ENCODE measurements around the gene KANK2.

The KANK2 gene

DNA sequence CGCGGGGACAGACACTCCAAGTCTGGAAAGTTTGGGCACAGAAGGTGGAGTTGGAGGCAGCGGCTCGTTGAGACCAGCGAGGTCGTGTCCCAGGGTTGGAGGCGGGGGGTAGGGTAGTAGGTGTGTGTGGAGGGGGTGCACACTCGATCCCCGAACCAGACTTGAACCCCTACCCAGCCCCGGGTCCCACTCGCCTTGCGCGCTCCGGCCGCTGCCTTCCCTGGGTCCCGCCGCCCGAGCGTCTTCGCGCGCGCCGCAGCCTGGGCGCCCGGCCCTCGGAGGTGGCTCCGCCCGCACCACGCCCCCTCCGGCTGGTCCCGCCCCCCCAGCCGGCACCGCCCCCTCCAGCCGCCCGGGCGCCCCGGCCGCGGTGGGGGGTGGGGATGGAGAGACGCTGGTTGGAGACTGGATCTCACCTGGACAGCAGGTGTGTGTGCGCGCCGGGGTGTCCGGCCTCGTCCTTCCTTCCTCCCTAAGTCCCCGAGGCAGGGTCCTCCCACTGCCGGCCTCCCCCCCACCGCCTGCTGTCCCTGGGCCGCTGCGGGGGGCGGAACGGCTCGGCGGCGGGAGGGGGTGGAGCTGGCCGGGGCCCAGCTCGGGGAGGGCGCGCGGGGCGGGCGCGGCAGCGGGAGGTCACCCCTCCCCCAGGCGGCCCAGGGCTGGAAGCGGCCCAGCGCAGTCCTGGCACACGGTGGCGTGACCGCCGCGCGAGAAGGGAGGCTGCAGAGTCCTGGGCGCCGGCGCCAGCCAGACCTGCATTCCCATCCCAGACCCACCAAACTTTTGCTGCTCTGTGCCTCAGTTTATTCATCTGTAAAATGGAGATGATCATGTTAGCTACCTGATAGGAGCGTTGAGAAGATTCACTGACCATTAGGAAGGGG lies at the start of gene KANK2:
Gene KANK2 (minus strand): TSS at position 255 of the 884 bp plus-strand sequence. CDS start 3,034 bp downstream, outside the sequence.
- in situ Hi-C loops (cut with HindIII; ENCODE audit: low sequenced_read_pairs), result no loop called here

DNA sequence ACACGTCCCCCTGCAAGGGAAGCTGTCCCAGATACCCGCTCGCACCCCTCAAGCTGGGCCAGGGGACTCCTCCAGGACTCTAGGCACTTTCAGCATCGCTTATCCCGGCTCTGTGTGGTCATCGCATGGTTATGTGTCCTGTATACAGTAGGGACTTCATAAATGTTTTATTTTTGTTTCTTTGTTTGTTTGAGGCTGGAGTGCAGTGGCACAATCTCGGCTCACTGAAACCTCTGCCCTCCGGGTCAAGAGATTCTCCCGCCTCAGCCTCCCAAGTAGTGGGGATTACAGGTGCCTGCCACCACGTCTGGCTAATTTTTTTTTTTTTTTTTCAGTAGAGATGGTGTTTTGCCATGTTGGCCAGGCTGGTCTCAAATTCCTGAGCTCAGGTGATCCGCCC lies 49.6 kb upstream of the KANK2 start:
- in situ Hi-C loops (cut with HindIII; ENCODE audit: low sequenced_read_pairs), result no loop called here

DNA sequence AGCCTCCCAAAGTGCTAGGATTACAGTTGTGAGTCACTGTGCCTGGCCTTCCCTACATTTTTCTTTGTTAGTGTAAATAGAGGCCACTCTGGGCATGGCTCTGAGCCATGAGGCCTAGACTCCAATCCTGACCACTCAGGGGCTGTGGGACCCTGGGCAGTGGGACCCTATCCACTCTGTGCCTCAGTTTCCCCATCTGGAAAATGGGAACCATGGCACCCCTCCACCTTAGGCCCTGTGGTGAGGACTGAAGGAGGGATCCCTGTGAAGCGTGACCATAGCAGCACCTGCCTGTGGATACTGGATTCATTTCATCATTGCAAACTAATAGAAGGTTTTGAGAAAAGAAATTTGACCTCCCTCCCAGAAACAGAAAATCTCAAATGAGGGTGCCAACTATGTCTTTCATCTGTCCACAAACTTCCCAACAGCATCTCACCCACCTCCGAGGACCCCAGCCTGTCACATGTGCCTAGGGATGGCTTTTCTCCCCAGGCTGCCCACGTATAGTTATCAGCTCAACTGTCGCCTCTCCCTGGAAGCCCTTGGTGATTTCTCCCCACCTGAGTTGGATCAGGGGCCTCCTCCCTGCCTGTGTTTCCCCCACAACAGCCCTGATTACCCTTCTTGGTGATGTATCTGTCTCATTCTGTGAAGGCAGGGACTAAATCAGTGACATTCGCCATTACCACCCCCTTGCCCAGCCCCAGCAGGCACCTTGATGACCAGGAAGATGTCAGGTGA lies 47.7 kb upstream of the KANK2 start:
- in situ Hi-C loops (cut with HindIII; ENCODE audit: low sequenced_read_pairs), result no loop called here

DNA sequence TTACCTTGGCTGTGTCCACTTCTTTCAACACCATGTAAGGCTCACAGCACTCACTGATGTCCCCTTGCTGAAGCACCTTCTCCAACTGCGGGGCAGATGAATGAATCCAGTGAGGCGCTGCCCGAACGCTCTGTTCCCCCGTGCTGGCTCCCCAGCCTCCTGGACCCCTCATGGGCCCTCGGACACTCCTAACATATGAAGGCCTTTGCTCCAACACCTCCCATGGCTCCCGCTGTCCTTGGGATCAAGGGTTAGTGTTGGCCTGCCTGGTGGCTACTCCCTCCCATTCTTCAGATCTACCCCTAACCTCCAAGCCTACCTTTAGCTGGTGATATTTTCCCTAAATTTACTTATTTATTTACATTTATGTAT lies 46.4 kb upstream of the KANK2 start:
- in situ Hi-C loops (cut with HindIII; ENCODE audit: low sequenced_read_pairs), result no loop called here

DNA sequence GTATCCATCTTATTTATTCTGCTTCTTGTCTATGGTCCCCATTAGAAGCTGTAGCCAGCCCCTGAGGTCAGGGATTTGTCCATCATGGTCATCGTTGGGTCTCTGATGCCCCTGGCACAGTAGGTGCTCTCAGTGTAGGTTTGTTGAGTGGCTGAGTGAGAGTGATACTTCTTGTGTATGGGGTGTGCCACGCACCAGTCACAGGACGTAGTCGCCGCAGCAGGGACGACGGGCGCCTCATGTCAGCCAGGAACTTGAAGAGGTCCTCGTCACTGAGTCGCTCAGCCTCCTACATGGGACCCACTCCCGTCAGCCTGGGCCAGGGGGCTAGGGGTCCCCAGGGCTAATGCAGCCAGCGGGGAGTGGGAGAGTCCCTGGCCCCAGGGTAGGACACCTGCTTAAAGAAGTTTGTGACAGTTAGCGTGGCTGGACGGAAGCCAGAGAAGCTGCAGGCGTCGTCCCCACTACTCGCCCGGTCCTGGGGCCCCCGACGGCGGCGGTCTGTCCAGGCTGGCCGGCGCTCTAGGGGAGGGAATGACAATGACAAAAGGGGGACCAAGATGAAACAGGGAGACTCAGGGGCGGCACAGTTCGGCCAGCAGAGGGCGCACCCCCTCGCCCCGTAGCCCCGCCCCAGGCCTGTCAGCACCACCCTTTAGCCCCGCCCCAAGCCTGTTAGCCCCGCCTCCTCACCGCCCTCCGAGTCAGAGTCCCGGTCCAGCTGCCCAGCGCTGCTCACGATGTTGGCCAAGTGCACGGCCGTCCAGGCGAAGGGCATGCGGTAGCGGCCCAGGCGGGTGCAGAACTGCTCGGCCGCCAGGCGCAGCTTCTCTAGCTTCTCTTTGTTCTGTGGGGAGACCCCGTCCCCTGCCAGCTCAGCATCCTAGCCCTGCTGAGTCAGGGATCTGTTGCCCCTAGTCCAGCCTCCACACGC lies 45.8 kb upstream of the KANK2 start:
- in situ Hi-C loops (cut with HindIII; ENCODE audit: low sequenced_read_pairs), result no loop called here

DNA sequence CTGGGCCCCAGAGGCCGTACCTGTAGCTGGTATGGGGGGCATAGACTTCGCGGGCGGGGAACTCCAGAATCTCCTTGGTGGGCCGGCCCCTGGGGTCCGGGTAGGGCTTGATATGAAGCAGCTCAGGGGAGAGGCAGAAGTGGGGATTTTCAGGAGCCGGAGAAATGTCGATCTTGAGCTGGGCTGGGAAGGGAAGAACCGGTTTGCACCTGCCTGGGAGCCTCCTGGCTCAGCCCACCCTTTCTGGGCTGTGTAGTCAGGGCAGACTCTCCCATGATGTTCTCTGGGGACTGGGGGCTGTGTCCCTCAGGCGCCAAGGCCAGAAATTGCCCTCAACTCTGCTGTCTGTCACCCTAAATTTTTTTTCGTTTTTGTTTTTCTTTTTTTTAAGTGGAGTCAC lies 44.7 kb upstream of the KANK2 start:
- in situ Hi-C loops (cut with HindIII; ENCODE audit: low sequenced_read_pairs), result no loop called here

DNA sequence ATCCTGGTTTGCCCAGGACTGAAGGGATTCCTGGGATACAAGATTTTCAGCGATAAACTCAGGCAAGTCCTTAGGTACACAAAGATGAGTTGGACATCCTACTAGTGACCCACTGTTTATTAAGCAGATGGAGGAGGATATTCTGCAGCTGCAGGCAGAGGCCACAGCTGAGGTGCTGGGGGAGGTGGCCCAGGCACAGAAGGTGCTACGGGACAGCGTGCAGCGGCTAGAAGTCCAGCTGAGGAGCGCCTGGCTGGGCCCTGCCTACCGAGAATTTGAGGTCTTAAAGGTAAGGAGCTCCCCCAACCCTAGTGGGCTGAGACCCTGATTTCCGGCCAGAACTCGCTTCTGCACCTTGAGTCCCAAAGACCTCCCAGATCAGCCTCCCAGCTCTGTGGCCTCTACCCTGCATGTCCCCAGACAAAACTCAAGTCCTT lies 42.7 kb upstream of the KANK2 start:
- in situ Hi-C loops (cut with HindIII; ENCODE audit: low sequenced_read_pairs), result no loop called here

DNA sequence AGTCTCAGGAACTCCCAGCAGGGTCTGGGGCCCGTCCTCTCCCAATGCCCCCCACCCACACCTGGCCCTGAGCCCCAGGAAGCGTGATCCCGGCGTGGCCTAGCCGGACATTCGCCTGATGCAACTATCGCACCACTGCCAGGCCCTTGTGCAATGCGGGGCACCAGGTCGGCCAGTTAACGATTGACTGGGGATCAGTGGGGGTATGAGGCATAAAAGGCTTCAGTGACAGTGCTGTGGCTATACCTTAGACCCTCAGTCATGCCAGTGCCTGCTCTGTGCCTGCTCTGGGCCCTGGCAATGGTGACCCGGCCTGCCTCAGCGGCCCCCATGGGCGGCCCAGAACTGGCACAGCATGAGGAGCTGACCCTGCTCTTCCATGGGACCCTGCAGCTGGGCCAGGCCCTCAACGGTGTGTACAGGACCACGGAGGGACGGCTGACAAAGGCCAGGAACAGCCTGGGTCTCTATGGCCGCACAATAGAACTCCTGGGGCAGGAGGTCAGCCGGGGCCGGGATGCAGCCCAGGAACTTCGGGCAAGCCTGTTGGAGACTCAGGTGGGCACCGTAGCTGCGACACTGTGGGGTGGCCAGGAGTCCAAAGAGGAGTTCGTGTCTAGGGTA lies 42.1 kb upstream of the KANK2 start, which contains the start of gene ANGPTL8:
Gene ANGPTL8 (plus strand): TSS at position 243 of the 624 bp plus-strand sequence. CDS start 19 bp downstream, at position 262.
- in situ Hi-C loops (cut with HindIII; ENCODE audit: low sequenced_read_pairs), result no loop called here

DNA sequence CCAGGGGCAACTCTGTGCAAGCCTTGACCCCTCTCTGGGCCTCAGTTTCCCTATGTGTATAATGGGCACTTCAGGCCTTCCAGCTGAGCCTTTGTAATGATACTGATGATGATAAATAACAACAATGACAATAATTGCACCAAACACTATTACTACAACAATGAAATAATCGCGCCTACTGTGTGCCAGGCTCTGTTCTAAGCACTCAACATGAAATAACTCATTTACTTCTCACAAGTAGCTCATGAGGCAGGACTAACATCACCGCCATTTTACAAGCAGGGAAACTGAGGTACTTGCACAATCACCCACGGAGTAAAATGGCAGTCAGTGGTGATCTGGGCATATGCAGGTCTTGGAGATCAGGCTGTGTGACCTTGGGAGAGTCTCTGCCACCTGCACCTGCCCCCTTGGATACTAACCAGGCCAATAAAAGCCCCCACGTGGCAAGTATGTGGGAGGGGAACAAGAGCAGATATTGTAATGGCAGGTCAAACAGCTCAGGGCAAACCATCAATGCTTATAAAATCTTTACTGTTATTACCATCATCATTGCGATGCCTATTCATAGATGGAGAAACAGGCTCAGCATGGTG lies 41.5 kb upstream of the KANK2 start:
- in situ Hi-C loops (cut with HindIII; ENCODE audit: low sequenced_read_pairs), result no loop called here

DNA sequence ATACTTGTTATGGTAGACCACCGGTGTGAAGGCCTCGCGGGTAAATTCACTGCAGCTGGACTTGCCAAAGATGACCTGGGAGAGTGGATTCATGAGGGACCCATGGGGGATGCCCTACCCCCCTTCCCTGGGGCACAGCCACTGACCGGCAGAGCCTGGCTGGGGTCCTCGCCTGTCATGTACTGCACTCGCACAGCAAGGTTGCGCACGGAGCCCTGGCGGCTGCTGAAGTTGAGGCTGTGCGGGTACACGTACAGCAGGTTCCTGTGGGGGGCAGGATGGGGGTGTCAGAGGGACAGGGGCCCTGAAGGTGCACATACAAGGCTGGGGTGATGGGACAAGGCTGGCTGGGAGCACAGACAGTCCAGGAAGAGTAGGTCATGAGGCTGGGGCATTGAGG lies 40.7 kb upstream of the KANK2 start:
- in situ Hi-C loops (cut with HindIII; ENCODE audit: low sequenced_read_pairs), result no loop called here

DNA sequence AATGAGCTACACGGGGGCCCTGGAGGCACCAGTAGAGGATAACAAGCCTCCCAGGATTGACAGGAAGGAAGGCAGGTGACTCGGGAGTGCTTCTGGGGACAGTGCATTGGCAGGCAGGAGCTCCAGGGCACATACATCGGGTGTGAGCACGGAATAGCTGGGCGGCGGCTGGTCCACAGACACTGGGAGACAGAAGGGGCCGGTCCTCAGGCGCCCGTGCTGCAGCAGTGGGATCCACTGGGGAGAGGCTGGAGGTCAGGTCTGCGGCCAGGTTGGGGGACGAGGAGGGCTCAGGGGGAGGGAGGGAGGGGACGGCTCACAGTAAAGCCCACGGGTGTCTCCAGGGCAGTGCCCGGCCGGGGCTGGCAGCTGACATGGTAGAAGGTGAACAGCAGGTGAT lies 40.0 kb upstream of the KANK2 start:
- in situ Hi-C loops (cut with HindIII; ENCODE audit: low sequenced_read_pairs), result no loop called here

DNA sequence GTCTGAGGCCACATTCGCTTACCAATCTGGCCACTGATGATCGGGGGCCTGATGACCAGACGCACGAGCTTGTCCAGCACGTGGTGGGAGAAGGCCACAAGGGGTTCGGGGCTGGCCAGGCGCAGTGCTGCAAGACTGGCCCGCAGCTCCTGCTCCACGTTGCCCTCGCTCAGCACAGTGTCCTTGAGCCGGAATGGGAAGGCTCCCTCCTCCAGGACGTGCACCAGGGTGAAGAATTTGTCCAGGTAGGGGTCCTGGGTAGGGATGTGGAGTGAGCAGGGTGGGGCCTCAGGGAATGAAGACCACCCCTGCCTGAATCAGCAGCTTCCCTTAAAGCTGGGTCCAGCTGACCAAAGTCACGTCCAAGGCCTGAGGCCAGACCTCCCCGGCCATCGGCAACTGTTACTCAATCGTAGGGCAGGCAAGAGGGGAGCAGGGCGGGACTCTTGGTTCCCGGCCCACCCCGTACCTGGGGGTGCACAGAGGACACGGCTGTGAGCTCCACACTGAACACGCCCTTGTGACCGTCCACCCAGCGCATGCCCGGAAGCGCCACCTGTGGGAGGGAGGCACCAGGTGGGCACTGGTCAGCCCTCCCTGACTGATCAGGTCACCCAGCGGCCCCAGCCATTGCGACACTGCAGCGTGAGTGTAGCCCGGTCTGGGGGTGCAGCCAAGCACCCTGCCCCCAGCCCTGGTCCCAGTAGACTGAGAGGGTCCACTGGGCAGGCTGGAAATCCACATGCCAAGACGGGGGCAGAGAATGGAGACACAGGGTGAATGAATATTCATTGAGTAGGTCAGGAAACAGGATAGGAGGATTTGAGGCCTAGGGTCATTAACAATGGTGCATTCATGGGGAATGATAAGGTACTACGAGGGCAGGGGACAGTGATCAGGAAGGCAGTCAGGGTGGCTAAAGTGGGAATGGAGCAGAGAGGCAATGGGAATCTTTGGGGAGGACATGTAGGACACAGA lies 39.3 kb upstream of the KANK2 start:
- in situ Hi-C loops (cut with HindIII; ENCODE audit: low sequenced_read_pairs), result no loop called here

DNA sequence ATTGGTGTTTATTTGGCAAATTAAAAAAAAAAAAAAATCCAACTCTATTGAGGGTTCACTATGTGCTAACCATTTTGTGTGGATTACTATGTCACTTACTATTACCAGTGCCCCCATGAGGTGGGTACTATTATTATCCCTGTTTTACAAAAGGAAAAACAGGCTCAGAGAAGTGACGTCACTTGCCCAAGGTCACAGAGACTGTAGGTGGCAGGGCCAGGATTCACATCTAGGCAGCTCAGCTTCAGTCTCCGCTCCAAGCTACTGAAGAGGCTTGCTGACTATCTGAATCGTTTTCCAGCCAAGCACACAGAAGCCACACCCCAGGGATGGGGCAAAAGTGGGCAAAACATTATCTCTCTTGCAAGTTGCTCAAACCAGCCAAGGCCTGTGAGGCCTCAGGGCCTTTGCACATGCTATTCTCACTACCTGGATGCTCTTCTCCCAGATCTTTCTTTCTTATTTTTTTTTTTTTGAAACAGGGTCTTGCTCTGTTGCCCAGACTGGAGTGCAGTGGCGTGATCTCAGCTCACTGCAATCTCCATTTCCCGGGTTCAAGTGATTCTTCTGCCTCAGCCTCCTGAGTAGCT lies 37.2 kb upstream of the KANK2 start:
- in situ Hi-C loops (cut with HindIII; ENCODE audit: low sequenced_read_pairs), result no loop called here

DNA sequence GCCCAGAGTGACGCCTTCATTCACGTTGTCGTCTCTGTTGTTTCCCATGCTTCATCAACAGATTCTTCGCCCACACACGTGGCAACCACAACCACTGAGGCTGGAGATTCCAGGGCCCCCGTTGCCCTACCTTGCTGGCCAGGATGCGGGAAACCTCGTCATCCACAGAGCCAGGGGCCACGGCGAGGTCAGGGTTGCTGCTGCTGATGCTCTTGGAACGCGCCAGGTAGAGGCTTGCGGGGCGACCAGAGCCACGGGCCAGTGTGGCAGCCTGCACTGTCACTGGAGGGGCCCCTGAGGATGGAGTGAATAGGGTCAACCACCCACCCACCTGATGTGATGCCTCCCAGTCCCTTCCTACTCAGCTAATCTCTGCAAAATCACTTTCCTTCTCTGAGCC lies 35.7 kb upstream of the KANK2 start:
- in situ Hi-C loops (cut with HindIII; ENCODE audit: low sequenced_read_pairs), result no loop called here

DNA sequence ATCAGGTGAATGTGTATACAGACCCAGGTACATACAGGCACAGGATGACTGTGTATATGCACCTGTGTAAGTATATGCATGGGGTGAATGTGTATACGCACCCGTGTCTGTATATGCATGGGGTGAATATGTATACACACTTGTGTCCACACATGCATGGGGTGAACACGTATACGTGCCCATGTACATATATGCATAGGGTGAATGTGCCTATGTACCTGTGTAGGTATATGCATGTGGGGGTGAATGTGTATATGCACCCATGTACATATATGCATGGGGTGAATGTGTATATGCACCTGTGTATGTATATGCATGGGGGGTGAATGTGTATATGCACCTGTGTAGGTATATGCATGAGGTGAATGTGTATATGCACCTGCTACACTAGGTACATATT lies 35.2 kb upstream of the KANK2 start:
- in situ Hi-C loops (cut with HindIII; ENCODE audit: low sequenced_read_pairs), result no loop called here

DNA sequence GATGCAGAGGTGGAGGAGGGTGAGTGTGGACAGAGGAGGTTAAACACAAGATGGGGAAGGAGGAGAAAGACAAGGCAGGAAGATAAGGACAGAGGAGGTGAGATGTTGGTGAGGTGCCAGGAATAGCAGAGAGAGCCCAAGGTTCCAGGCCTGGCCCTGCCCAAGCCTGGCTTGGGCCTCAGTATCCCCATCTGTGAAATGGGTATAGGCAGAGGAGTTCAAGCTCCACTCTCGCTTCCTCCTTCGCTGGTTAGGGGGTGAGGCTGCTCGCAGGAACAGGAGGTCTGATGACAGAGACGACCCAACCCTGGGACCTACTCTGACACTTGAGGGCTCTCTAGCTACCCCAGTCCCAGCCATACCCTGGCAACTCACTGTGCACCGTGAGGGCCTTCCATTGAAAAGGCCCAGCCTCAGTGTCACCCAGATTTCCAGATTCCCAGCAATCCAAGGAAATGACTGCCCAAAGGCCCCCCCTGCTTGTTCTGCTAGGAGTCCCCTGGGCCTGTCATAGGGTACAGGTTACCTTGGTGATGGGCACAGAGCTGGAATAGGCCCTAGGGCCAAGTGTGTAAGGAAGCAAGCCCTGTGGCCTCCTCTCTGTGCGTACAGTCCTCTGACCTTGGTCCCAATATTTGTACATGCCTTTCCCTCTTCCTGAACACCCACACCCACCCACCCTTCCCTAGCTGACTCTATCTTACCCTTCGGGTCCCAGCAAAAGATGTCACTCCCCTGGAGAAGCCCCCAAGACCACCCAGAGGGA lies 33.5 kb upstream of the KANK2 start:
- in situ Hi-C loops (cut with HindIII; ENCODE audit: low sequenced_read_pairs), result no loop called here

DNA sequence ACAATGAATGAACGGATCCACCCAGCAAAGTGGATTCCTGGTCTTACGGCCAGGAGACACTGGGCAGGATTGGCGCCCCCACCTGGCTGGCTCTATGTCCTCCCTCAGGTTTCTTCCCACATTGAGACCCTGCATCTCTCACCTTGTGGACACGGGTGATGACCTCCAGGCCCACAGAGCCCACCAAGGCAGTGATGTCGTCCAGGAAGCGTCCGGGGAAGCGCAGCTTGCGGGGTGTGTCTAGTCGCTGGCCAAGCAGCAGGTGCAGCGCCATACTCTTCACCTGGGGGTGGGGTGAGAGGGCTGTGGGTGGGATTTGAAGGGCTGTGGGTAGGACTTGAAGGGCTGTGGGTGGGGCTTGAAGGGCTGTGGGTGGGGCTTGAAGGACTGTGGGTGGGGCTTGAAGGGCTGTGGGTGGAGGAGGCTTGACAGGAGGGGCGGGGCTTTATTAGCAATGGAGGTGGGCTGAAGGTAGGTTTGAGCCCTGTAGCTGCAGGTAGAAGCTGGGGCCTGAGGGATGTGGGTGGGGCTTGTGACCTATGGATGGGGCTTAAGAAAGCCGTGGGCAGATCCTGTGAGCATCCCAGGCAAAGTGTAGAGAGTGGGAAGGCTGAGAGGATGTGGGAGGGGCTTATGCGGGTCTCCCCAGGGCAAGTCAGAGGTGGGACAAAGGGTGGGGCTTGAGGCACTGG lies 30.0 kb upstream of the KANK2 start:
- in situ Hi-C loops (cut with HindIII; ENCODE audit: low sequenced_read_pairs), result no loop called here

Measured in DLD1 (cell line).